Hematopoietic multipotent progenitor cell treated with erythropoietin and hydrocortisone succinate and interleukin-3 and kit ligand, for 4 days (in vitro differentiated cells): ENCODE results near the gene CKM.
"Not testable (repeated sequence)": the region's sequence is repeated elsewhere in the genome, so short reads cannot be mapped to it uniquely, and the experiment has no call there.

Experiments
- DNase-seq: peaks from one replicate; pipeline ENCODE4 v3.0.0-alpha.2; 2015

Gene CKM

GRCh38 chr19:45348367-45349125 is 25.9 kb upstream of the CKM start:
- no peak for DNase-seq

DNA sequence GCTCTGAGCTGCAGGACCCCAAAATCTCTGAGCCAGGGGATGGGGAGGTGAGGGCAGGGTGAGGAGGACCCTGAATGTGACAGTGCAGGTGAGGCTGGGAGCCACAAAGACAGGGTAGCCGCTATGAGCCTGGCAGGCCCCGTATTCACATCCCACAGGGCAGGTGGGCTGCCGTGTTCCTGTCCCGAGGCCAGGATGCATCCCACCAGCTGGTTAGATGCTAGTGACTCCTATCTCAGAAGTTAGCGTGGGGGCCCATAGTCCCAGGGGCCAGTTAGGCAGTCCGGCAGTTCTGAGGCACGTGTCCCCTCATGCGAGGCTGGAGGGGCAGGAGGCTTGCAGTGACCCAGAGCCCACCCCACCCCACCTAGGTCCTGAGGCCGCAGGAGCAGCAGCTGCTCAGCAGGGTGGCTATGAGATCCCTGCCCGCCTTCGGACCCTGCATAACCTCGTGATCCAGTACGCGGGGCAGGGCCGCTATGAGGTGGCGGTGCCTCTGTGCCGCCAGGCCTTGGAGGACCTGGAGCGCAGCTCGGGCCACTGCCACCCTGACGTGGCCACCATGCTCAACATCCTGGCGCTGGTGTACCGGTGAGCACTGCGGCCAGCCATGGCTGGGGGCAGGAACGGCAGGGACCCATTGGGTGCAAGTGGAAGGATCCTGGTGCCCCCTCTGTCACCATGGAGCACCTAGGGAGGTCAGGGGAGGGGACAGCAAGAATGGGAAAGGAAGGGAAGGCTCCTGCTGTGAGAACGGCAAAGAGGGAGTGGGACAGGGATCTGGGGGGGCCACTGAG is 25.1 kb upstream of the CKM start:
- DNase-seq: no peak

DNA sequence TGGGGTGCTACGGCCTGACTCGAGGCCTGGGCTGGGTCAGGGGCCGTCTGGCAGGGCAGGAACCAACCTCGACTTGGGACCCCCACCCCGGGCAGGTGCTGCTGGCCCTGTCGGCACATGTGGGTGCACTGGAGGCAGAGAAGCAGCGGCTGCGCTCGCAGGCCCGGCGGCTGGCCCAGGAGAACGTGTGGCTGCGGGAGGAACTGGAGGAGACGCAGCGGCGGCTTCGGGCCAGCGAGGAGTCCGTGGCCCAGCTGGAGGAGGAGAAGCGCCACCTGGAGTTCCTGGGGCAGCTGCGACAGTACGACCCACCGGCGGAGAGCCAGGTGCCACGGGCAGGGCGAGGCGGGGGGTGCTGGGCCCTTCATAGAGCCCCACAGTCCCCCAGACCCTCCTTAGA is 23.8 kb upstream of the CKM start:
- DNase-seq: no peak

DNA sequence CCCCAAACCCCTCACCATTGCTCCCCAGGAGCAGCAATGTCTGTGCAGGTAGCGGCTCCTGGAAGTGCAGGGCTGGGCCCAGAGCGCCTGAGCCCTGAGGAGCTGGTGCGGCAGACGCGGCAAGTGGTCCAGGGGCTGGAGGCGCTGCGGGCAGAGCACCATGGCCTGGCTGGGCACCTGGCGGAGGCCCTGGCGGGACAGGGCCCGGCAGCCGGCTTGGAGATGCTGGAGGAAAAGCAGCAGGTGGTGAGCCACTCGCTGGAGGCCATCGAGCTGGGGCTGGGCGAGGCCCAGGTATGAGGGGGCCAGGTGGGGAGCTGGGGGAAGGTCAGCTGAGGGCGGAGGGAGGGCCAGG is 22.8 kb upstream of the CKM start:
- DNase-seq: no peak

- DNase-seq: no peak
These were observed 22.2 kb upstream of the CKM start for GRCh38 chr19:45344621-45345505.

DNA sequence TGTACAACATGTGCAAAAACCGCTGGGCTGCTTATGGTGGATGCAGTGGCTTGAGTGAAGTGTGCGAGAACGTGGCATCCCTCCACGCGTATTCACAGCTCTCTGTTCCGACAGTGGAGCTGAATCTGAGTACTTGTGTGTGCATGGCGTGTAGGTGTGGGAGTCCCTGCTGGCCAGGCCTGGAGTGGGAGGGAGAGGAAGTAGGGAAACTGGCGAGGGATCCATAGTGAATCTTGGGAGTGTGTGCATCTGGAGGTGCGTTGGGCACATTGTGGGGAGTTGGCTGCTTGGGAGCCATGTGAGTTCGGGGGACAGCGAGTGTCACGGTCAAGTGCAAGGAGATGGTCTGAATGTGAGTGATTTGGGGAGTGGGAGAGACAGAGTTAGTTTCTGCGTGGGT is 20.2 kb upstream of the CKM start:
- no peak for DNase-seq

DNA sequence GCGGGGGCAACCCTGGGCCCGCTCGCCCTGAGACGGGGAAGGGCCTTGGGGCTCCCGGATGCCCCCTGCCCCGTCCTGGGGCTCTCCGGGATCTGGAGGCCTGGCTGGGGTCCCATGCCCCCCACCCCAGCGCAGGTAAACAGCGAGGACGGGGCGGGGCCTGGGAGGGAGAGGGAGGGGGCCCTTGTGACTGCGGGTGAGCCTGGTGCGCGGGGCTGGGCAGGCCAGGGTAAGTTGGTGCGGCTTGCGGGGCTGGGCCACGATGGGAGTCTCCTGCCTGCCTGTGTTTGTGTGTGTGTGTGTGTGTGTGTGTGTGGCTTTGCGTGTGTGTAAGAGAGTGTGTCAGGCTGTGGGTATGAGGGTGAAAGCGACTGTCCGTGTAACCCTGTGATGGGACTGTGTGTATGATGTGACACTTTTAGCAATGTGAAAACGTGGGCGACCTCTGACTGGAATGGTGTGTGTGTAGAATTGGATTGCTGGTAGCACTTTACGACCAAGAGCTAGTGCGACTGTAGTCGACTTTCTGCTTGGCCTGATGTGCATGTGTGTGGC is 18.3 kb upstream of the CKM start:
- DNase-seq: no peak

DNA sequence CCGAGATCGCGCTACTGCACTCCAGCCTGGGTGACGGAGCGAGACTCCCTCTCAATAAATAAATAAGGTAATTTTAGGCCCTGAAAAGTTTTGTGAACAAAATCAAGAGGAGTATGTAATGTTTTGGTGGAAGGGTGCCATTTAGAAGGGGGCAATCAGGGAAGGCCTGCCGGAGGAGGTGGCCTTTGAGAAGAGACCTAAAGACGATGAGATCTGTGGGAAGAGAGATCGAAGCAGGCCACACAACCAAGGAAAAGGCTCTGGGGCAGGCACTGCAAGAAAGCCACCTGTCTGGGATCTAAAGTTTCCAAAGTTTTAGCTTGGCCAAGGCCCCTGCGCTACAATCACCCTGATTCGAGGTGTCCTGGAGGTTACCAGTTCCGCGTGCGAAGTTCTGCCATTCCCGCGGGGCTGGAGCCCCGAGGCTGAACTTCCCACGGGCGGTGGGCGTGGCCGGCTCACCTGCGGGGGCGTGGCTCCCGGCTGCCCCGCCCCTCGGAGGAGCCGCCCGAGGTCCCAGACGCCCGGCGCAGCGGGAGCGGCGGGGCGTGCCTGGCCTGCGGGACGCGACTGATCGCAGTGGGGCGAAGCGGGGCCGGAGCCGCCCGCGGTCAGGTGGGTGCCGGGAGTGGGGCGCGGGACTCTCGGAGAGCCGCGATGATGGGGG is 17.7 kb upstream of the CKM start, which contains the start of gene KLC3:
Gene KLC3 (plus strand): TSS at position 519 of the 667 bp plus-strand sequence. CDS start 4,792 bp downstream, outside the sequence.
- no peak for DNase-seq

DNA sequence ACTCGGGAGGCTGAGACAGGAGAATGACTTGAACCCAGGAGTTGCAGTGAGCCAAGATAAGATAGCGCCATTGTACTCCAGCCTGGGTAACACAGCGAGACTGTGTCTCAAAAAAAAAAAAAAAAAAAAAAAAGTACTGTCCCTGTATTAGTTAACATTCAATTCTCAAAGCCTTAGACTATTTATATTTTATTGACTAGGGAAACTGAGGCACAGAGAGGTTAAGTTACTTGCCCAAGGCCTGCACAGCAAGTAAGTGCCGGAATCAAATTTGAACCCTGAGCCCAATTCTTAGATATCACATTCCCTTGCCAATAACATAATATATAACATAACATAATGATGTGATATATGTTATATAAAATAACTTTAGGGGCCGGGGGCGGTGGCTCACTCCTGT is 17.0 kb upstream of the CKM start:
- no peak for DNase-seq

DNA sequence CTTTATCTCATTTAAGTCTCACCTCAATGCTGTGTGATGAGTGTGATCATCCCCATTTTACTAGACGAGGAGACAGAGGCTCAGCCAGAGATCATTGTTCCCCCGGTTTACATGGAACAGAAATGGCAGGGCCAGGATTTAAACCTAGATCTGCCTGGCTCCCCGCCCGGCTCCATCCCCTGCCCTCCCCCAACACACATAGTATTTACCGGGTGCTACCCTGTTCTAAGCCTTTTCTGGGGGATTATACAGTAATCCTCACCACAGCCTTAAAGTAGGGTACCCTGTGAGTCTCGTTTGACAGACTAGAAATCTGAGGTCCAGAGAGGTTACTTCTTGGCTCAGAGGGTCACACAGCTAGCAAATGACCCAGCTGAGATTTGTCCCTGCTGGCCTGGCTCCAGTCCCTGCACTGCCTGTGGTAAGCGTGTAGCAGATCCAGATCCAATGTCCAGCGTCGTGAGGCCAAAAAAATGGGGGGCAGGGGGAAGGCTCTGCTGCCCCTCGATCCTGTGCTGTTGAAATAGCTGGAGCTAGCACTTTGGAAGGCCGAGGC is 14.1 kb upstream of the CKM start:
- DNase-seq: no peak

DNA sequence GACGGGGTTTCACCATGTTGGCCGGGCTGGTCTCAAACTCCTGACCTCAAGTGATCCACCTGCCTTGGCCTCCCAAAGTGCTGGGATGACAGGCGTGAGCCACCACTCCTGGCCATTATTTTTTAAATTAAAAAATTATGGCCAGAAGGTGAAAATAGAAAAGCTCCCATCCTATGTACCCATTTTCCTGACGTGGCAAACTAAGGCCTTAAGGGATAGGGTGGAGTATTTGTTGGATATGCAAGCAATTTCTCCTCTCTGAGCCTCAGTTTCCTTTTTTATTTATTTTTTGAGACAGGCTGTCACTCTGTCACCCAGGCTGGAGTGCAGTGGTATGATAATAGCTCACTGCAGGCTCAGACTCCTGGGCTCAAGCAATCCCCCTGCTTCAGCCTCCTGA is 12.2 kb upstream of the CKM start:
- DNase-seq: not testable (repeated sequence)

- no peak for DNase-seq
These were observed 11.1 kb upstream of the CKM start for GRCh38 chr19:45333609-45334303.

GRCh38 chr19:45331411-45331810 is 8.7 kb upstream of the CKM start:
- no peak for DNase-seq

DNA sequence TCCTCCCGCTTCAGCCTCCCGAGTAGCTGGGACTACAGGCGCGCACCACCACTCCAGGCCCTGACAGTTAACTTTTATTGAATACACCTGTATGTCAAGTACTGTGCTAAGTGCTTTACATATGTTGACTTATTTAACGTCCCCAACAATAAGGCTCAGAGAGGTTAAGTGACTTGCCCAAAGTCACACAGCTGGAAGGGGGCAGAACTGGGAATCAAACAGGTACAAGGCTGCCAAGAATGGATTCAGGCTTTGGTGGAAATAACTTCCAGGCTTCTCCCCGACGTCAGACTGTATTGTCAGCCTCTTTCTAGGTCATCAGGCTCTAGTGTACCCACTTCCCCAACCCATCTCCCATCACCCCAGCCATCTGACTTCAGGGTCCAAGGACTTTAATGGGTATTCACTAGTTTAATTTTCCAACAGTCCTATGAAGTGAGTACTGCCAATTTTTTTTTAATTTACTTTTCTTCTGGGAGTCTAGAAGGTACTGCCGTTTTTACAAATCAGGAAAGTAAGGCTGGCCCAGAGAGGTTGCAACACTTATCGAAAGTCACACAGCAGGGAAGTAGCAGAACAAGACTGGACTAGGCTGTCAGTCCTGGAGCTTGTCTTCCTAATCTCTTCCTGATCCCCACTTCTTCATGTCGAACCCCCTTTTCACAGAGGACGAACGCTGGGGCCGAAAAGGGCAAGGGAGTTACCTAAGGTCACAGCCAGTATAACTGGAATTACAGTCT is 4.9 kb upstream of the CKM start:
- no peak for DNase-seq

GRCh38 chr19:45324349-45324907 is 1.8 kb upstream of the CKM start:
- DNase-seq: no peak

DNA sequence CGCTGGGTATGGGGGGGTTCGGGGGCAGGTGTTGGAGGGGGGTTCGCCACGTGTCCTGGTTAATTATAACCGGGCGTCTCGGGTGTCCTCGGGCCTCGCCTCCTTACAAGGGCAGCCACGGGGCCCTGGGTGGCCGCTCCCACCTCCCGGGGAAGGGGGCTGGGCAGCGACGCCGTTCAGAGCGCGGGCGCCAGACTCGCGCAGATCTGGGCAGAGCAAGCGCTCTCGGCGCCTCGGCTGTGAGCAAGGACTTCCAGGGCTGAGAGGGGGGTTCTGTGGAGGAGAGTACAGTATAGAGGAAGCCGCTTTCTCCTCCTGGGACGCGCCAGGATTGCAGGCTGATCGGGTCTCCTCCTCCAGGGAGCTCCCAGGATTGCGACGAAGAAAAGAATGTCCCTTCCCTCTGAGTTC is 1.0 kb upstream of the CKM start:
- peak; percentile 36 for DNase-seq

DNA sequence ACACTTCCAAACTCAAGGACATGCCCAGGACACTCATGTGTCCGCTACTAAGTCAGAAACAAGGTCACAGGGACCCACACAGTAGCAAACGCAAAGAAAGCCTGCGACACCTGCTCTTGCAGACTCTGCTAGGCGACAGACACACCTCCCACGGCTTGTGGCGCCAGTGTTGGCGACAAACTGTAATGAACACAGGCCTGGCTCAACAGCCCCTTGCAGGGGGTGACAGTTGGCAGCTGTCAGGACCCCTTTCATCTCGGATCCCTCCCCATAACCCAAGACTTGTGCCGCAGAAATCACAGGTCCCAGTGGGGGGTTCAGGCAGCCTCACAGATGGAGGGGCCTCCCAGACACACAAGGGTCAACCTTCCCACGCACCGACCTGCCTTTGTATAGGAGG is 364 bp downstream of the CKM start:
- DNase-seq: no peak

DNA sequence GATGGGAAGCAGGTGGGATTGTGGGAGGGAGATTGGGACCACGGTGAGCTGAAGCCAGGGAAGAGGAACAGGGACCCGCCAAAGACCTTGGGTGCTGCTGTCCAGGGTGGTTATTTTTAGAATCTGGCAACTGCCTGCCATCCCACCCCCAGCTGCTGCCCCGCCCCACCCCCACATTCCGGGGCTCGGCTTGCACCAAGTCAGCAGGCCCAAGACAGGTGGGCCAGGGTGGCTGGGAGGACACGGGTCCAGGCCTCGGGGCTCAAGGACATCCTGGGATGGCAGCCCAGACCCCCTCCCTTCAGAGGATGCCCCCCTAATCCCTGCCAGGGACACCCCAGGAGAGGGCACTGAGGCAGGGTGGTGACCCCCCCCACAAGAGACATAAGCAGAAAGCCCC is 827 bp downstream of the CKM start:
- no peak for DNase-seq

GRCh38 chr19:45320997-45321775 is 1.5 kb downstream of the CKM start:
- no peak for DNase-seq

DNA sequence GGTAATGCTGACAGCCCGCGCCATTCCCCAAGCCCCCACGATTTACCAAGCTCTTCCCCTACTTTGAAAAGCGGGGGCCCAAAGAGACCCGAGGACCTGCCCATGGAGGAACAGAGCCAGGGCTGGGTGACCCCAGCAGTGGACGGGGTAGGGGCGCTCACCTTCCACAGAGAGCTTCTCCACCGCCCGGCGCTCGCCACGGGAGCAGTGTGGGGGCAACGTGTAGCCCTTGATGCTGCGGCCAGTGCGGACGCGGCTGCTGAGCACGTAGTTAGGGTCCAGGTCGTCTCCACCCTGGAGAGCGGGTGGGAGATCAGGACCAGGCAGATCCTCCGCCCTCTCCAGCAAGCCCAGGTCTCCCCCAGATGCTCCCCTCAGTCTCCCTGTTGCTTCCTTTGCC is 7.4 kb downstream of the CKM start:
- DNase-seq: no peak
